Thyroid gland (tissue), 4 donors: ENCODE results near the gene SRGAP1. TPM values are rescaled to one million over a fixed set of nuclear protein-coding genes. Genes with fewer than 3 reads are reported as not detected.

Source experiments
- DNase-seq, 2 donors: peaks; one replicate each; pipeline ENCODE4 v3.0.0-alpha.2; 2019
- H3K27ac ChIP-seq, 3 donors: fragments of 200-600 bp; sonication (generic); 1 replicate in 2 of 3; 2 replicates in 1 of 3; pipeline ENCODE4 v1.5.1; 2016 to 2019; ENCODE audit warnings: mild to moderate bottlenecking in 1 of 3, moderate library complexity in 1 of 3
- H3K27me3 ChIP-seq: fragments of 200-600 bp; sonication (generic); one replicate; pipeline ENCODE4 v1.5.1; 2019
- H3K36me3 ChIP-seq, 2 donors: fragments of 200-600 bp; sonication (generic); one replicate each; pipeline ENCODE4 v1.5.1; 2016 to 2019
- H3K4me1 ChIP-seq, 2 donors: fragments of 200-600 bp; sonication (generic); one replicate each; pipeline ENCODE4 v1.5.1; 2017 to 2019
- H3K4me3 ChIP-seq, 3 donors: fragments of 200-600 bp; sonication (generic); replicated peaks in 1 of 3; 1 replicate in 2 of 3; 2 replicates in 1 of 3; pipeline ENCODE4 v1.5.1; 2016; ENCODE audit warnings: mild to moderate bottlenecking in 1 of 3
- H3K9me3 ChIP-seq: fragments of 200-600 bp; sonication (generic); one replicate; pipeline ENCODE4 v1.5.1; 2017
- CTCF ChIP-seq, 6 experiments: fragments of 200-600 bp in 3 of 6; fragments of 450-650 bp in 3 of 6; sonication (generic) in 3 of 6; IDR thresholded peaks; one replicate each; pipeline ENCODE4 v1.5.1; 2016 to 2019; ENCODE audit warnings: antibody characterized with exemption in 6 of 6, mild to moderate bottlenecking in 2 of 6, inconsistent platforms in 1 of 6, moderate library complexity in 1 of 6
- POLR2A ChIP-seq, 2 donors: fragments of 450-650 bp; IDR thresholded peaks; one replicate each; pipeline ENCODE4 v1.6.1; 2017; ENCODE audit warnings: antibody characterized with exemption in 2 of 2, mild to moderate bottlenecking in 2 of 2, moderate library complexity in 1 of 2
- WGBS, 2 donors: methylation state at CpG; one replicate each; pipeline ENCODE4 v1.1.5; 2017; 5-methylcytosine and 5-hydroxymethylcytosine counted together
- intact Hi-C: fragments of 100-400 bp; cut with DNase I; formaldehyde crosslinking; loops from one replicate; pipeline ENCODE4 v1.15.1; 2023
- total RNA-seq, 4 donors: library from RNA; depleted of rRNA; stranded (reverse); fragments of >200 nt; gene quantifications; one replicate each; pipeline ENCODE4 v1.2.3, GENCODE V29; 2016

SRGAP1 gene
- total RNA-seq, 4 donors from 2014 or later: 14.1 to 26.3 (median 20.9) TPM

DNA sequence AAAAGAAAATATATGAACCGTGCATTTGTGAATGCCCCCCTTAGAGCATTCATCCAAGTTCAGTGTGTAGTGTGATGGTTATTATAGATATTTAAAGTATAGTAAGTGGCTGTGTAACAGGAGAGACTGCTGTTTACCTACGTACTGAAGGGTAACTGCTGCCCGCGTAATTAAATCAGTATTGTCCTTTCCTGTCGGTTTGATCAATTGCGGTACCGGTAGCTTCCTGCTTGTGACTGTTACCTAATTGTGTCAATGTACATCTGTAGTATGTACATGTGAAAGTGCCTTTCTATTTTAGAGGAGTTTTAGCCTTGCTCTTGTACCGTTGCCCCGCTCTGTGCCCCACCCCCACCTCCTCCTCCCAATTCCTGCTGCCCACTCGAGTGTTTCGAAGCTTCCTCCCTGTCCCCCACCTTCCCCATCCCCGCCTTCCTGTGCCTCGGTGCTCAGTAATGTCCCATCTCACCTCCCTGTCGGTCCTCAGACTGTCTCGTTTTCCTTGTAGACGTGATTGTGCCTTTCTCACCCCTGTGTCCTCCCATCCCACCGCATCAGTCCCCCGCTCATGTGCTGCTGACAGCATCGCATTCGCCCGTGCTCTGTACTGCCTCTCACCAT, 302.6 kb downstream of the SRGAP1 start:
- Histone ChIP-seq H3K9me3 (no peaks in the 10 kb centered on the region), H3K27ac (peak overlapping the region; percentile 23 to 47 (median 24)), H3K4me3 (peak overlapping the region in 1 of 3 donors; percentile 0), H3K27me3 (no peaks in the 10 kb centered on the region), H3K4me1 (peaks cover 9 to 12% of the 10 kb centered on the region in 2 donors), H3K36me3 (peaks cover 0 to 2% of the 10 kb centered on the region in 2 donors)
- 30 to 37% methylated on average over 21 of the region's 21 CpGs for WGBS, 2 donors
- intact Hi-C loops: no loop called here
- peak; percentile 71 to 75 for DNase-seq
- TF ChIP-seq CTCF (IDR thresholded peaks at IDR 0.05): no peak
- TF ChIP-seq POLR2A (IDR thresholded peaks at IDR 0.05): no peak

DNA sequence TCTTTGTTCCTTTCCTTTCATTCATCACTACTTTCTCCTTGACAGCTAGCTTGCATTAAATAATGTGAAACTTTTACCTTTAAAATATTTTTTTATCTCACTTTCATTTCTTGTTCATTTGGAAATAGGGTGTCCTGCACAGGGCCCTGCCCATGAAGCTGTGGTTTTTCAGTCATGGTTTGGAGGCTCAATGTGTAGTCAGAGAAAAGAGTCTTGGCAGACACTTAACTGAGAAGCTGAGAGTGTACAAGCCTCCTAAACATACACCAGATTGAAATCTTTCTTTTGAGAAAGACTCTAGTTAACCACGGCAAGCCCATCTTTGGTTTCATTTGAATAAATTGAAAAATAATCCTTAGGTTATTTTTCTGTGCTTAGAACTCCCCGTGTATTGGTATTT, 303.4 kb downstream of the SRGAP1 start:
- no peak overlapping the region for H3K4me3 ChIP-seq
- intact Hi-C loops: no loop called here
- H3K4me1 ChIP-seq: peaks cover 1 to 5% of the 10 kb centered on the region in 2 donors
- DNase-seq: peak; percentile 11 to 12
- H3K27ac ChIP-seq: peak overlapping the region in 2 of 3 donors; percentile 23 to 47
- no peaks in the 10 kb centered on the region for H3K27me3 ChIP-seq
- H3K9me3 ChIP-seq: no peaks in the 10 kb centered on the region
- H3K36me3 ChIP-seq: peaks cover 0 to 2% of the 10 kb centered on the region in 2 donors
- WGBS, 2 donors: 35 to 56% methylated on average over 2 of the region's 2 CpGs
- TF ChIP-seq POLR2A (IDR thresholded peaks at IDR 0.05): no peak
- no peak for TF ChIP-seq CTCF (IDR thresholded peaks at IDR 0.05)

DNA sequence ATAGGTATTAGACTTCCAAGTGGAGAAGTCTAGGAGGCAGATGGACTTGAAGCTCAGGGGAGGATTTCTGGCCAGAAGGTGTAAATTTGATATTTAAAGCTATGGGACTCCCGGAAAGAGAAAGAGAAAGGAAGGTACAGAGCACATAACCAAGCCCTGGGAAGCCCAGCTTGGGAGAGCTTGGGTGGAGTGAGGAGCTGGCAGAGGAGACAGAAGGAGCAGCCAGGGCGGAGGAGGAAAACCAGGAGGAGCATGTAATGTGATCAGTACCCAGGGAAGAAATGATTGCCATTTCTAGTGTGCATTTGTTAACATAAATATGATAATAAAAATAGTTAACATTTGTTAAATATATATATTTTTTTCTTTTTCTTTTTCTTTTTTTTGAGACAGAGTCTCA, 310.2 kb downstream of the SRGAP1 start:
- H3K4me3 ChIP-seq: no peak overlapping the region
- TF ChIP-seq CTCF (IDR thresholded peaks at IDR 0.05) (no peak), POLR2A (IDR thresholded peaks at IDR 0.05) (no peak)
- H3K9me3 ChIP-seq: no peaks in the 10 kb centered on the region
- no peaks in the 10 kb centered on the region for H3K36me3 ChIP-seq
- intact Hi-C loops: no loop called here
- no peak overlapping the region for H3K27ac ChIP-seq
- no peak for DNase-seq
- 82 to 91% methylated on average over 2 of the region's 2 CpGs for WGBS, 2 donors
- no peaks in the 10 kb centered on the region for H3K4me1 ChIP-seq
- no peaks in the 10 kb centered on the region for H3K27me3 ChIP-seq

DNA sequence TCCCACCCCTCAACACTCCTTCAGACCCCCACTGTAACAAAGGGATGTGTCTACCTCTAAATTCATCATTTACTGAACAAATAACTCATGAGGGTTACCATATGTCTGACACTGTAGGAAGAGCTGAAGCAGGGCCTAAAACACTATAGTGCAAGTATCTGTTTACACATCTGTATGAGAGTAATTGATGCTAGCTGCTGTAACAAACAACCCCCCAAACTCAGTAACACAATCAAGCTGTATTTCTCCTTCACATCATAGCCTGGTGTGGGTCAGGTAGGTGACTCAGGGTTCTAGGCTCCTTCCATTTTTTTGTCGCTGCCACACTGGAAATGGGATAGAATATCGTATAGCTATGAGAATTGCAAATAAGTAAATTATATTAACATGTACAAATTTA, 312.6 kb downstream of the SRGAP1 start:
- Histone ChIP-seq H3K27me3 (no peaks in the 10 kb centered on the region), H3K27ac (no peak overlapping the region), H3K9me3 (no peaks in the 10 kb centered on the region), H3K4me3 (no peak overlapping the region), H3K36me3 (no peaks in the 10 kb centered on the region), H3K4me1 (no peaks in the 10 kb centered on the region)
- WGBS, 2 donors: 92 to 97% methylated on average over 2 of the region's 2 CpGs
- no peak for DNase-seq
- intact Hi-C loops: no loop called here
- TF ChIP-seq POLR2A (IDR thresholded peaks at IDR 0.05) (no peak), CTCF (IDR thresholded peaks at IDR 0.05) (no peak)

GRCh38 chr12:64160021-64160710, 315.7 kb downstream of the SRGAP1 start:
- no peak for TF ChIP-seq POLR2A (IDR thresholded peaks at IDR 0.05)
- TF ChIP-seq CTCF (IDR thresholded peaks at IDR 0.05): no peak
- WGBS, 2 donors: 94 to 99% methylated on average over 2 of the region's 2 CpGs
- intact Hi-C loops: no loop called here

More at GRCh38 chr12:64160021-64160710, 315.7 kb downstream of the SRGAP1 start:
- no peaks in the 10 kb centered on the region for H3K9me3 ChIP-seq
- no peak overlapping the region for H3K27ac ChIP-seq
- no peak for DNase-seq
- H3K4me1 ChIP-seq: no peaks in the 10 kb centered on the region
- no peak overlapping the region for H3K4me3 ChIP-seq
- H3K36me3 ChIP-seq: no peaks in the 10 kb centered on the region
- no peaks in the 10 kb centered on the region for H3K27me3 ChIP-seq
